ENCODE measurements around the gene MMD2. TPM values are rescaled to one million over a fixed set of nuclear protein-coding genes. Genes with fewer than 3 reads are reported as not detected.

MMD2 gene
- total and polyA plus RNA-seq, 12 donors, result 0.03 to 0.17 TPM; not detected in 10

DNA sequence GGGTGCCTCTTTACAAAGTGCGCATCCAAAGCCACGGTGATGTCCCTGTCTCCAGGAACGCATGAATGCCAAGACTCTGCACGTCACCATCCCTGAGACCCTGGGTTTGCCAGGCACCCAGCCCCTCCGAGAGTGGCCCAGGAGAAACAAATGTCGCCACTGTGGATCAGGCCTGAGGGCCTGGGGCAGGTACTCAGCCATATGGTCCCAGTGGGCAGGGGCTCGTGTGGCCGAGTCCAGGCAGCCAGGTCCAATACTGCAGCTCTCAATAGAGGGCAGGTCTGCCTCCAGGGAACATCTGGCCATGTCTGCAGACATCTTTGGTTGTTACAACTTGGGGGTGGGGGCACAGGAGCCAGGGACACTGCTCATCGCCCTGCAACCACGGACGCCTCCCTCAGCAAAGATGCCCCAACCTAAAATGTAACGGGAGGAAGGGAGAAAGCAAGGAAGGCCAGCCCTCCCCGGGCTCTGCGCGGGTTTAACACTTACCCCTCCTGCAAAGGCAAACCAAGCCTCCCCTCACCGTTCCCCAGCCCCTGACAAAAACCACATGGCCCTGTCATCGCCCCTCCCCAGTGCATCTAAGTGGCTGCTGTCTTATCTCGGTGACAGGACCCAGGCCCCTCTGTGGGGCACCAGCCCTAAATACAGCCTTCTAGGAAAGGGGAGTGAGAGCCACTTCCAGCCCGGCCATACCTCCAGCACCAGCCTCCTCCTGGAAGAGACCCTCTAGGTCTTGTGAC is 86.9 kb downstream of the MMD2 start:
- H3K9me3 ChIP-seq (replicated peaks in 1 of 3), result no peaks in the 10 kb centered on the region
- no peak overlapping the region for H3K27ac ChIP-seq
- intact Hi-C loops (cut with DNase I), result no loop called here
- 67 to 72% (median 70%) methylated on average over 16 to 19 of the region's 19 CpGs for WGBS, 4 donors
- peak in 1 of 7 donors; percentile 30 for DNase-seq
- no peaks in the 10 kb centered on the region for H3K36me3 ChIP-seq (replicated peaks in 1 of 2)
- no peaks in the 10 kb centered on the region for H3K27me3 ChIP-seq
- H3K4me3 ChIP-seq, result no peak overlapping the region
- TF ChIP-seq, protein P1, sequence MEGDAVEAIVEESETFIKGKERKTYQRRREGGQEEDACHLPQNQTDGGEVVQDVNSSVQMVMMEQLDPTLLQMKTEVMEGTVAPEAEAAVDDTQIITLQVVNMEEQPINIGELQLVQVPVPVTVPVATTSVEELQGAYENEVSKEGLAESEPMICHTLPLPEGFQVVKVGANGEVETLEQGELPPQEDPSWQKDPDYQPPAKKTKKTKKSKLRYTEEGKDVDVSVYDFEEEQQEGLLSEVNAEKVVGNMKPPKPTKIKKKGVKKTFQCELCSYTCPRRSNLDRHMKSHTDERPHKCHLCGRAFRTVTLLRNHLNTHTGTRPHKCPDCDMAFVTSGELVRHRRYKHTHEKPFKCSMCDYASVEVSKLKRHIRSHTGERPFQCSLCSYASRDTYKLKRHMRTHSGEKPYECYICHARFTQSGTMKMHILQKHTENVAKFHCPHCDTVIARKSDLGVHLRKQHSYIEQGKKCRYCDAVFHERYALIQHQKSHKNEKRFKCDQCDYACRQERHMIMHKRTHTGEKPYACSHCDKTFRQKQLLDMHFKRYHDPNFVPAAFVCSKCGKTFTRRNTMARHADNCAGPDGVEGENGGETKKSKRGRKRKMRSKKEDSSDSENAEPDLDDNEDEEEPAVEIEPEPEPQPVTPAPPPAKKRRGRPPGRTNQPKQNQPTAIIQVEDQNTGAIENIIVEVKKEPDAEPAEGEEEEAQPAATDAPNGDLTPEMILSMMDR (IDR thresholded peaks at IDR 0.05), result no peak
- TF ChIP-seq POLR2A (IDR thresholded peaks at IDR 0.05), result no peak
- no peaks in the 10 kb centered on the region for H3K4me1 ChIP-seq (replicated peaks in 1 of 2)

DNA sequence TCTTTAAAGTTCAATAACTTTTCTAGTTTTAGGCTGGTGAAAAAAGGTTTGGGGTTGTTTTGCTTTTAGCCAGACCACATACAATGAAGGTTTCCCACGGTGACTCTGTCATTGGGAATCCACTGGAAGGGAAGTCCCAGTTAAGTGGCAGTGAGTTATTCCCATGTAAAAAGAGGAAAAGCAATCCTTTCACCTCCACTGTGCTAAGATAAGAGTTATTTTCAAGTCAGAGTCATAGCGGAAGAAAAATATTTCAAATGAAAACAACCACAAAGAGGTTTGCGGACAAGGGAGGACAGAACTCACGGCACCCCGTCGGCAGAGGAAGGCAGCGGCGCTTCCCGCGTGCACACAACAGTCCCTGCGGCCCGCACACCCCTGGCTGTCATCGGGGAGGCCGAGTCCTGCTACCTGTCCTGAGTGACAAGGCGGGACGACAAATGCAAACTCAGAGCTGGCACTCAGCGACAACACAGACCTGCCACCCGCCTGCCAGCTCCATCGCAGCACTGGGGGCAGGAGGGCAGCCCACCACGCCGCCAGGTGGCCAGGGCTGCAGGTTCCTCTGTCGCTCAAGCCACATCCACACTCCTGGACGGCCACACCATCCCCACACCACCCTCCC is 87.8 kb downstream of the MMD2 start:
- H3K27ac ChIP-seq, result no peak overlapping the region
- no peak overlapping the region for H3K4me3 ChIP-seq
- H3K36me3 ChIP-seq (replicated peaks in 1 of 2), result no peaks in the 10 kb centered on the region
- H3K4me1 ChIP-seq (replicated peaks in 1 of 2), result no peaks in the 10 kb centered on the region
- DNase-seq, result no peak
- H3K9me3 ChIP-seq (replicated peaks in 1 of 3), result no peaks in the 10 kb centered on the region
- WGBS, 4 donors, result 60 to 68% (median 65%) methylated on average over 16 to 23 of the region's 23 CpGs
- no peaks in the 10 kb centered on the region for H3K27me3 ChIP-seq
- intact Hi-C loops (cut with DNase I), result no loop called here
- TF ChIP-seq, protein P1 (IDR thresholded peaks at IDR 0.05), result no peak
- no peak for TF ChIP-seq POLR2A (IDR thresholded peaks at IDR 0.05)

DNA sequence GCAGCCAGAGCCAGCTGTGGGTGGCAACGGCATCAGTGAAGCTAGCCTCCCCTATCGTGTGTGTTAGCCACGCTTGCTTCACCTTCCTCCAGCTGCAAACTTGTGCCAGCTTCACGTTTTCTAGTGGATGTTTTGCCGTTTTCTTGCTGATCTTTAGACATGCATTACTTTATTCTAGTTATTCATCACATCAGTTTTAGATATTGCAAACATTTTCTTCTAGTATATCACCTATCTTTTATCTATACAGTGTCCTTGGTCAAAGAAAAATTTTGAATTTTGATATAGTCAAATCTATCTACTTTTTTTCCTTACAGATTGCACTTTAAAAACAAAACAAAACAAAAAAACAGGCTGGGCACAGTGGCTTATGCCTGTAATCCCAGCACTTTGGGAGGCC is 90.5 kb downstream of the MMD2 start:
- TF ChIP-seq, protein P1 (IDR thresholded peaks at IDR 0.05), result no peak
- TF ChIP-seq POLR2A (IDR thresholded peaks at IDR 0.05), result no peak
- DNase-seq, result peak in 1 of 7 donors; percentile 20
- Histone ChIP-seq H3K4me1 (replicated peaks in 1 of 2) (no peaks in the 10 kb centered on the region), H3K36me3 (replicated peaks in 1 of 2) (no peaks in the 10 kb centered on the region), H3K9me3 (replicated peaks in 1 of 3) (no peaks in the 10 kb centered on the region), H3K27ac (no peak overlapping the region), H3K4me3 (no peak overlapping the region), H3K27me3 (no peaks in the 10 kb centered on the region)
- 88 to 97% (median 89%) methylated on average over 5 of the region's 5 CpGs for whole genome bisulfite sequencing, 4 donors
- intact Hi-C loops (cut with DNase I), result no loop called here

DNA sequence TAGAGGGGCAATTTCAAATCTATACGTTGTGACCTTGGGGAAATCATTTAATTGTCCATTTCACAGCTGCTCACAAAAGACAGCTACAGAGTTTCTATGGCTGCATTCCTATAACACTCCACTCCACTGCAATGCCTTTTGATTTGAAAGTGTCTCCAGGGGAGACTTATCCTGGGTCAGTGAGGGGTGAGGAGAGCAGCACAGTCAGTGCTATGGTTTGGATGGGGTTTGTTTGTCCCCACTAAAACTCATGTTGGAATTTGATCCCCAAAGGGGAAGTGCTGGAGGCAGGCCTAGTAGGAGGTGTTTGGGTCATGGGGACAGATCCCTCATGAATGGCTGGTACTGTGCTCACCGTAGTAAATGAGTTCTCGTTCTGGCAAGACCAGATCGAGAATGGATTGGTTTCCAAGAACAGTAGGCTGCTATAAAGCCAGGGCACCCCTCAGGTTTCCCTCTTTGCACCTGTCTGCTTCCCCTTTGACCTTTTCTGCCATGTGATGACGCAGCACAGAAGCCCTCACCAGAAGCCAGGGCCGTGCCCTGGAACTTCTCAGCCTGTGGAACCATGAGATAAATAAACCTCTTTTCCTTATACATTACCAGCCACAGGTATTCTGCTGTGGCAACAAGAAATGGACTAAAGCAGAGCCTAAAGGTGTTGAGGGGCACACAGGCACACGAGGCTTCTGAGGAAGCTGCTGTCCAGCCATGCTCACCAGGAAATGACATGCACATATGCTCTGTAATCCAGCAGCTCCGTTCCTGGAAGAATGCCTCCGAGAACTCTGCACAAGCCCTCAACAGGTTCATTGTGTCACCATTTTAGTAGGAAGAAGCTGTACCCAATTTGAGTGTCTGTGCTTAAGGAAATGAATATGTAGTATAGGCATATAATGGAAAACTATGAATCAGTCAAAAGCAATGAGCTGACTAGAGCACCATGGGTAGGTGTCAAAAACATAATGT is 92.2 kb downstream of the MMD2 start:
- no peak overlapping the region for H3K4me3 ChIP-seq
- no peaks in the 10 kb centered on the region for H3K4me1 ChIP-seq (replicated peaks in 1 of 2)
- intact Hi-C loops (cut with DNase I), result no loop called here
- H3K27me3 ChIP-seq, result peaks cover 3% of the 10 kb centered on the region
- TF ChIP-seq, protein P1 (IDR thresholded peaks at IDR 0.05), result no peak
- no peak for TF ChIP-seq POLR2A (IDR thresholded peaks at IDR 0.05)
- DNase-seq, result peak in 1 of 7 donors; percentile 20
- WGBS, 4 donors, result 76 to 85% (median 78%) methylated on average over 9 of the region's 9 CpGs
- H3K9me3 ChIP-seq (replicated peaks in 1 of 3), result no peaks in the 10 kb centered on the region
- no peak overlapping the region for H3K27ac ChIP-seq
- no peaks in the 10 kb centered on the region for H3K36me3 ChIP-seq (replicated peaks in 1 of 2)

All from adrenal gland (tissue), 12 donors.